HG02973 (cell line): ENCODE measurements around the gene LRGUK.
"Not testable (repeated sequence)": the region's sequence is repeated elsewhere in the genome, so short reads cannot be mapped to it uniquely, and the experiment has no call there.

Source experiments
- ATAC-seq: cut with Tn5 transposase; IDR thresholded peaks from one replicate; pipeline ENCODE4 v1.9.1; 2021; ENCODE audit warnings: moderate library complexity; ENCODE audit not compliant: unreplicated experiment

Gene LRGUK

GRCh38 chr7:134126966-134127848 lies at the start of gene LRGUK:
TSS of gene LRGUK (plus strand) at chr7:134127340. CDS start at chr7:134127368, 28 bp downstream.
- ATAC-seq: peak; percentile 100

GRCh38 chr7:134077560-134077959 lies 49.6 kb upstream of the LRGUK start:
- ATAC-seq: not testable (repeated sequence)

- no peak for ATAC-seq
These were observed 48.1 kb upstream of the LRGUK start for GRCh38 chr7:134078991-134079390.

GRCh38 chr7:134081695-134082094 lies 45.4 kb upstream of the LRGUK start:
- no peak for ATAC-seq

GRCh38 chr7:134083766-134084487 lies 43.2 kb upstream of the LRGUK start:
- no peak for ATAC-seq

GRCh38 chr7:134084488-134085144 lies 42.5 kb upstream of the LRGUK start:
- ATAC-seq: peak; percentile 76

GRCh38 chr7:134085311-134085710 lies 41.8 kb upstream of the LRGUK start:
- no peak for ATAC-seq

- ATAC-seq: no peak
These were observed 40.0 kb upstream of the LRGUK start for GRCh38 chr7:134086998-134087735.

GRCh38 chr7:134088199-134088598 lies 38.9 kb upstream of the LRGUK start:
- no peak for ATAC-seq

- no peak for ATAC-seq
These were observed 37.7 kb upstream of the LRGUK start for GRCh38 chr7:134089446-134089845.

- ATAC-seq: no peak
These were observed 29.1 kb upstream of the LRGUK start for GRCh38 chr7:134098072-134098471.

GRCh38 chr7:134101716-134102115 lies 25.4 kb upstream of the LRGUK start:
- no peak for ATAC-seq

GRCh38 chr7:134104166-134104565 lies 23.0 kb upstream of the LRGUK start:
- no peak for ATAC-seq

GRCh38 chr7:134105841-134106240 lies 21.3 kb upstream of the LRGUK start:
- ATAC-seq: no peak

- ATAC-seq: no peak
These were observed 18.3 kb upstream of the LRGUK start for GRCh38 chr7:134108802-134109201.

- ATAC-seq: no peak
These were observed 13.5 kb upstream of the LRGUK start for GRCh38 chr7:134113655-134114054.

GRCh38 chr7:134114992-134115391 lies 12.1 kb upstream of the LRGUK start:
- no peak for ATAC-seq

GRCh38 chr7:134120405-134120804 lies 6.7 kb upstream of the LRGUK start:
- ATAC-seq: no peak

- ATAC-seq: no peak
These were observed 5.5 kb upstream of the LRGUK start for GRCh38 chr7:134121632-134122139.

GRCh38 chr7:134122980-134123379 lies 4.2 kb upstream of the LRGUK start:
- no peak for ATAC-seq

- ATAC-seq: no peak
These were observed 994 bp upstream of the LRGUK start for GRCh38 chr7:134126146-134126545.
